ENCODE results near the gene MYO1B.

MYO1B gene

DNA sequence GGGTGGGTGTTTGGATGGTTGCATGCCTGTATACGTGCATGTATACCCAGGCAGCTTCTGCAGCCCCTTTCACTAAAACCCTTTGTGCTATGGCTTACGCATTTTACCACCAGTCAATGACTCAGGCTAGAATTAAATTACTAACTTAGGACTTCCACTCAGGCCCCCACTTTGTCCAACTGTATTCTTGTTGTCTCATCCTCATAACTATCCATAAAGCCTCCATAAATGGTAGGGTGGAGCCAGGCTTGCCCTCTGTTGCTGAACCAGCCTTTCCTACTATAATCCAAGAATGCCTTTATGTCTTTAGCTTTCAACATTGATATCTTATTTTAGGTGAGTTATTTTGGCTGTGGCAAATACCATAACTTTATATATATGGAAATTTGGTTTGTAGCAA lies 119.9 kb downstream of the MYO1B start:
- no peaks in the 10 kb centered on the region for H3K4me1 ChIP-seq (ENCODE audit: insufficient read depth, low read length, poor library complexity, severe bottlenecking)
- no peaks in the 10 kb centered on the region for H3K27me3 ChIP-seq (ENCODE audit: insufficient read depth, low read length, poor library complexity, severe bottlenecking)
- H3K9me2 ChIP-seq (replicated peaks; ENCODE audit: low read depth, low read length): no peaks in the 10 kb centered on the region
- no peak overlapping the region for H3K4me2 ChIP-seq (ENCODE audit: low read depth, low read length, poor library complexity, severe bottlenecking)
- no peaks in the 10 kb centered on the region for H4K20me1 ChIP-seq (ENCODE audit: insufficient read depth, low read length, poor library complexity, severe bottlenecking)
- no peak overlapping the region for H3K4me3 ChIP-seq (ENCODE audit: low read length, poor library complexity, severe bottlenecking)
- no peak for TF ChIP-seq EZH2phosphoT487 (IDR thresholded peaks at IDR 0.05; ENCODE audit: borderline replicate concordance)
- TF ChIP-seq, protein P1, sequence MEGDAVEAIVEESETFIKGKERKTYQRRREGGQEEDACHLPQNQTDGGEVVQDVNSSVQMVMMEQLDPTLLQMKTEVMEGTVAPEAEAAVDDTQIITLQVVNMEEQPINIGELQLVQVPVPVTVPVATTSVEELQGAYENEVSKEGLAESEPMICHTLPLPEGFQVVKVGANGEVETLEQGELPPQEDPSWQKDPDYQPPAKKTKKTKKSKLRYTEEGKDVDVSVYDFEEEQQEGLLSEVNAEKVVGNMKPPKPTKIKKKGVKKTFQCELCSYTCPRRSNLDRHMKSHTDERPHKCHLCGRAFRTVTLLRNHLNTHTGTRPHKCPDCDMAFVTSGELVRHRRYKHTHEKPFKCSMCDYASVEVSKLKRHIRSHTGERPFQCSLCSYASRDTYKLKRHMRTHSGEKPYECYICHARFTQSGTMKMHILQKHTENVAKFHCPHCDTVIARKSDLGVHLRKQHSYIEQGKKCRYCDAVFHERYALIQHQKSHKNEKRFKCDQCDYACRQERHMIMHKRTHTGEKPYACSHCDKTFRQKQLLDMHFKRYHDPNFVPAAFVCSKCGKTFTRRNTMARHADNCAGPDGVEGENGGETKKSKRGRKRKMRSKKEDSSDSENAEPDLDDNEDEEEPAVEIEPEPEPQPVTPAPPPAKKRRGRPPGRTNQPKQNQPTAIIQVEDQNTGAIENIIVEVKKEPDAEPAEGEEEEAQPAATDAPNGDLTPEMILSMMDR (conservative IDR thresholded peaks at IDR 0.05; ENCODE audit: low read length): no peak
- H3K79me2 ChIP-seq (ENCODE audit: insufficient read depth, low read length): no peaks in the 10 kb centered on the region
- H3K9ac ChIP-seq (ENCODE audit: low read depth, low read length, poor library complexity, severe bottlenecking): no peak overlapping the region
- H3F3A ChIP-seq (ENCODE audit: low read depth): no peaks in the 10 kb centered on the region
- no peaks in the 10 kb centered on the region for H3K9me3 ChIP-seq (ENCODE audit: insufficient read depth, low read depth, low read length)
- H3K36me3 ChIP-seq (ENCODE audit: insufficient read depth, low read length): peaks cover 64% of the 10 kb centered on the region; the same call in 1 of the 2 replicates
- no peak overlapping the region for H2AFZ ChIP-seq (ENCODE audit: low read length)

DNA sequence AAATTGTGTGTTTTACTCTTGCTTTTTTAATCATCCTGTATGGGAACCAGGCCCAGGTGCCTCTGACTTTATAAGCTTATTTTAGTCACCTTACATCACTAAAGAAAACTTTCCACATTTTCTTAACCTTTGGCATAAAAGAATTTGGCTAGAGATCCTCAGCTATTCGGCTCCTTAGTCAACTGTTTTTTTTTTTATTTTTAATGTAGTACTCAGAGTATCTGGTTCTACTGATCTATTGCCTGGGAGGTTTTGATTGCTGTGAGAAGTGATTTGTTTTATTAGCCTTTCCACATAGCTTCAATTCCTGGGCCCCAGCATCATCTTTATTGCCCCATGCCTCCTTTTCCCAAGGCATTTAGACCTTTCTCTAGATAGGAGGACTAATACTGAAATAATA lies 121.0 kb downstream of the MYO1B start:
- Histone ChIP-seq H3K9me3 (ENCODE audit: insufficient read depth, low read depth, low read length) (no peaks in the 10 kb centered on the region), H2AFZ (ENCODE audit: low read length) (no peak overlapping the region), H4K20me1 (ENCODE audit: insufficient read depth, low read length, poor library complexity, severe bottlenecking) (no peaks in the 10 kb centered on the region), H3K4me3 (ENCODE audit: low read length, poor library complexity, severe bottlenecking) (no peak overlapping the region), H3K9ac (ENCODE audit: low read depth, low read length, poor library complexity, severe bottlenecking) (no peak overlapping the region), H3K79me2 (ENCODE audit: insufficient read depth, low read length) (no peaks in the 10 kb centered on the region), H3K4me1 (ENCODE audit: insufficient read depth, low read length, poor library complexity, severe bottlenecking) (no peaks in the 10 kb centered on the region), H3K36me3 (ENCODE audit: insufficient read depth, low read length) (peaks cover 60% of the 10 kb centered on the region; the same call in 1 of the 2 replicates), H3F3A (ENCODE audit: low read depth) (no peaks in the 10 kb centered on the region), H3K27me3 (ENCODE audit: insufficient read depth, low read length, poor library complexity, severe bottlenecking) (no peaks in the 10 kb centered on the region), H3K4me2 (ENCODE audit: low read depth, low read length, poor library complexity, severe bottlenecking) (no peak overlapping the region), H3K9me2 (replicated peaks; ENCODE audit: low read depth, low read length) (no peaks in the 10 kb centered on the region)
- TF ChIP-seq, protein P1 (conservative IDR thresholded peaks at IDR 0.05; ENCODE audit: low read length): no peak
- TF ChIP-seq EZH2phosphoT487 (IDR thresholded peaks at IDR 0.05; ENCODE audit: borderline replicate concordance): no peak

DNA sequence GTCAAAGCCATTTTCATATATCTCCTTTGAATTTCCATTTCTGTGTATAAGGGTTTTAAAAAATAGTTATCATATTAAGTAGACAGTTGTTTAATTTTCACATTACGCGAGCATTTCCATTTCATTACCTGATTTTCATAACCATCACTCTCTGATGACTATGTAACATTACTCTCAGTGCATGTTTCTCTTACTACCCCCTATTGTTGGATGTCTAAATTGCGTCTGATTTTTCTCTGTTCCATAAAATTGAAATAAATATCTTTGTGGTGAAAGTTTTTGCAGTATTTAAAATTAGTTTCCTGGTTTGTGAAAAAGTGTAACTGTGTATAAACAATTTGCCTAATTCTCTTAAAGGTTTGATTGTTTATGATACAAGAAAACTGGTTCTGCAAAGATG lies 123.8 kb downstream of the MYO1B start:
- H3K9ac ChIP-seq (ENCODE audit: low read depth, low read length, poor library complexity, severe bottlenecking): no peak overlapping the region
- no peaks in the 10 kb centered on the region for H3F3A ChIP-seq (ENCODE audit: low read depth)
- no peaks in the 10 kb centered on the region for H3K27me3 ChIP-seq (ENCODE audit: insufficient read depth, low read length, poor library complexity, severe bottlenecking)
- H3K9me3 ChIP-seq (ENCODE audit: insufficient read depth, low read depth, low read length): no peaks in the 10 kb centered on the region
- H3K9me2 ChIP-seq (replicated peaks; ENCODE audit: low read depth, low read length): no peaks in the 10 kb centered on the region
- no peak overlapping the region for H2AFZ ChIP-seq (ENCODE audit: low read length)
- no peak overlapping the region for H3K4me3 ChIP-seq (ENCODE audit: low read length, poor library complexity, severe bottlenecking)
- peaks cover 59% of the 10 kb centered on the region; the same call in 1 of the 2 replicates for H3K36me3 ChIP-seq (ENCODE audit: insufficient read depth, low read length)
- no peak for TF ChIP-seq EZH2phosphoT487 (IDR thresholded peaks at IDR 0.05; ENCODE audit: borderline replicate concordance)
- TF ChIP-seq, protein P1 (conservative IDR thresholded peaks at IDR 0.05; ENCODE audit: low read length): peak; percentile 62
- H3K79me2 ChIP-seq (ENCODE audit: insufficient read depth, low read length): no peaks in the 10 kb centered on the region
- H4K20me1 ChIP-seq (ENCODE audit: insufficient read depth, low read length, poor library complexity, severe bottlenecking): no peaks in the 10 kb centered on the region
- no peak overlapping the region for H3K4me2 ChIP-seq (ENCODE audit: low read depth, low read length, poor library complexity, severe bottlenecking)
- no peaks in the 10 kb centered on the region for H3K4me1 ChIP-seq (ENCODE audit: insufficient read depth, low read length, poor library complexity, severe bottlenecking)

Data from Loucy (cell line).